Activated CD8-positive, alpha-beta memory T cell treated with anti-CD3 and anti-CD28 coated beads, Interleukin-2, amount 50 U/mL, for 1 hour (primary cell): ENCODE data around the gene CD200R1L.

Source experiments
- DNase-seq: peaks from one replicate; pipeline ENCODE4 v3.0.0-alpha.2; 2020; ENCODE audit errors: extremely low read depth

The CD200R1L gene

DNA sequence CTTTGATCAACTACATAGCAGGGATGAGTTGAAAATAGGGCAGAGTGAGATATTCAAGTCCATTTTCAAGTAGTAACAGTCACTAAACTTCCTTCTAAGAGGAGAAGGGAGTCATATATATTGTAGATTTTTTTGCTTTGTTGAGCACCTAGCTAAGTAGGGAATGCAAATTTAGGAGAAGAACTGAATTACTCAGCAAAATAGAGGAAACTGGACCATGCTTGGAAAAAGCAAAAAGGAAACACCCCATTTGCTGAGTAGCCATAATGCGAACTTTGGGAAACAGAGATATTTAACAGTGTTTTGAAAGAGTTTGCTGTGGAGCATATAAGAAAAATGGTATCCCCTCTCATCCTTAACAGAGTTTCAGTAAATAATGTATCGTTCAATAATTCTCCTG, 54.9 kb downstream of the CD200R1L start:
- no peak for DNase-seq

DNA sequence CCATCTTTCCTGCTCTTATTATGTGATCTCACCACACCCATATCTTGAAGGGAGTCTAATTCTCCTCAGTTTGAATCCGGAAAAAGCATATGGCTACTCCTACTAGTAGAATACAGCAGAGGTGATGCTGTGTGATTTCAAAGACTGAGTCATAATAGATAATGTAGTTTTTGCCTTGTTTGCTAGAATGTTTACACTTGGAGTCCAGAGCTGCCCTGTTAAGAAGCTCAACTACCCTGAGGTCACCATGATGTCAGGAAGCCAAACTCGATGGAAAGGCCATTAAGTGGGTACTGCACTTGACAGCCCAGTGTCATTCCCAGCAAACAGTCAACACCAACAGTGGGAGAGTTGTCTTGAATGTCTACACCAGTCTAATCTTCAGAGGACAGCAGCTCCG, 56.9 kb downstream of the CD200R1L start:
- DNase-seq = no peak

DNA sequence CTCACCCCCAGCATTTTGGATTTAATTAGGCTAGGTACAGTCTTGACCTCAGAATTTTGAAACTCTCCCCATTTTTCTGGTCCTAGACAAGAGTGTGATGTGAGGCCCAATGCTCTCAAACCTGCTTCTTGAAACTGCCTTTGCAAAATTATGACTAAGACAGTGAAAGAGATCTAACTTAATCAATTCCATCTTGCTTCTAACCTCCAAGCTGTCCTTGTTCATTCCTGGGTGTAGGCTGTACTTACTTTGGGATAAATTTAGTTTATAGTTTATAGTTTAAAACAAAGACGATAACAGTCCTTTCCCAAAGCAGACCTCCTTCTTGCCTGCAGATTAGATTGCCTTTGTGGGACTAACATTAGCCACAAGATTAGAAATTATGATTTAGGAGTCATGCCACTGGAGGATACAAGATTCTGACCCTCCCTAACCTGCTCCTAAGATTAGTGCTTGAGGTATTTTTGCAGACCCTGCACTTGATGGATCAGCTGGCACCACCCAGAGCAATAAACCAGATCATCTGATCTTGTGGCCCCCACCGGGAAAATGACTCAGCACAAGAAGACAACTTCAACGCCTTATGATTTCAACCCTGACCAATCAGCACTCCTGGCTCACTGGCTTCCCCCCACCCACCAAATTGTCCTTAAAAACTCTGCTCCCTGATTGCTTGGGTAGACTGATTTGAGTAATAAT, 59.6 kb downstream of the CD200R1L start:
- no peak for DNase-seq

DNA sequence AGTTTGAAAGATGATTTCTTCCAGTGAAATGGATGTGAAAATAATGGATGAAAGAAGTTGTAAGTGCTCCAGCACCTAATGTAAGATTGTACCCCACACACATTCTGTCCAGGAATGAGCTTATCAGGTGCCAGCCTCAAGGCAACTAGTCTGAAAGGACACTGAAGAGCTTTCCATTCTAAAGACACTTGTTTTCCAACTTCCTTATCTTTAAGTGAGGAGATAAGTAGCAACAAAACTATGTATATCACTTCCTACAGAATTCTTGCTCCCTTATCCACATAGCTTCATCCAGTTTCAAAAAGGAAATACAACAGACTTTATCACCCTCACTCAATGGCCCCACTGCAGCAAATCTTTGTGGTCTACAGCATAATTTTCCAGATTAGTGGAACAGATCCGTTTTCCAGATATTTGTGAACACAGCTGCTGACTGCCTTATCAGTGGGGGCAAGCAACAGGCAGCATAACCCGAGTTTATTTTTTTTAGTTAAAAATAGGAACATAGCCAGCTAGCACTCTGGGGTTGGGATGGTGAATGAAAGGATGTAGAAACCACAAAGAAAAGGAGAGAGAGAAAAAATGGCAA, 60.6 kb downstream of the CD200R1L start:
- DNase-seq = no peak

DNA sequence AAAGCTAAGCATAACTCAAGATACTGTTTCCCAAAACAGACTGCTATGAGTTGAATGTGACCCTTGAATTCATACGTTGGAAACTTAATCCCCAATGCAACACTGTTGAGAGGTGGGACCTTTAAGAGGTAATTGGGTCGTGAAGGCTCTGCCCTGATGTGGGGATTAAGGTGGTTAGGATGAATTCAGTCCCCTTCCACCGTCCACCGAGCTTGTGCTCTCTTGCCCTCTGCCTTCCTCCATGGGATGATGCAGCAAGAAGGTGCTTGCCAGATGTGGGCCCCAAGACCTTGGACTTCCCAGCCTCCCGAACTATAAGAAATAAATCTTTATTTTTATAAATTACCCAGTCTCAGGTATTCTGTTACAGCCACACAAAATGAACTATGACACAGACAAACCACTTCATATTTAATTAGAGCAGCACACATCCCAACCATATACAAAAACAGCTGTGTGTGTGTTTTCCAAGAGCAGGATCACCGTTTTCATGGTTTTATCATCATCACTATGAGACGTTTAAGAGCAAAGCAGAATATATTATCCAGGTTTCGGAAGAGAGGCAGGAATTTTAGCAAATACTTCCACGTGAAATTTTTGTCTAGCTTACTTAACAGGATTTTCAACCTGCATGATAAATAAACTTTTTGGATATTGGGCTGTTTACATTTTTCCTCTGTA, 61.2 kb downstream of the CD200R1L start:
- DNase-seq = no peak

DNA sequence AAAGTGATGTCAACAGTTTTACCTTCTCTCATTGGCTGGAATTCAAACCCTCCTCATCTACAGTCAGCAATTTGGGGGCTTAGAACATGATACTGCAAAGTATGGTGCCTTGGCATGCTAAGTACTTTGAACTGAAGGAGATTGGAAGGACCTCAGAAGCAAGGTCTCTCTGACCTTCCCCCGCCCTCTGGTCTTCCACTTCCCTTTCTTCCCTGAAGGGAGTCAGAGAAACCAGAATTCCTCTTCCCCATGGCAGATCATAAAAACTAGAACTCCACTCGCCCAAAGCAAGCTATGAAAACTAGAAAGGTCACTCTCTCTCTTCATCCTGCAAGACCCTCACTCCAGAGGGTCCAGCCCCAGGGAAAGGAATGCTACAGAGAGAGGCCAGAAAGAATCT, 64.2 kb downstream of the CD200R1L start:
- no peak for DNase-seq

DNA sequence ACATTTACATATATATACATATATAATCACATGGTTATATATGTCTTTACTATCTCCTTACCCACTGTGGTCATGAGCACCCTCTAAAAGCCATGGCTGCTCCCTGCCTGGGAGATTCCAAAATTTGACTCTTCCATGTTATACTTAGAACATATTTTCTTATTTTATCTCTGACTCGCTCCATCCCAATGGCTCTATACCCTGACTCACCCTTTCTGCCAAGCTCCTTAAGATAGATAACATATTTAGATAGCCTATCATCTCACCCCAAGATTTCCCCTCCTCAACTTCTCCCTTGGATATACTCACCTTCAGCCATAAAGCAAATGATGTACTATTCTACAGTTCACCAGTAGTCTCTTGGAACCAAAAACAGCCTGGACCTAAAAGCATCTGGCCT, 65.1 kb downstream of the CD200R1L start:
- DNase-seq = no peak

DNA sequence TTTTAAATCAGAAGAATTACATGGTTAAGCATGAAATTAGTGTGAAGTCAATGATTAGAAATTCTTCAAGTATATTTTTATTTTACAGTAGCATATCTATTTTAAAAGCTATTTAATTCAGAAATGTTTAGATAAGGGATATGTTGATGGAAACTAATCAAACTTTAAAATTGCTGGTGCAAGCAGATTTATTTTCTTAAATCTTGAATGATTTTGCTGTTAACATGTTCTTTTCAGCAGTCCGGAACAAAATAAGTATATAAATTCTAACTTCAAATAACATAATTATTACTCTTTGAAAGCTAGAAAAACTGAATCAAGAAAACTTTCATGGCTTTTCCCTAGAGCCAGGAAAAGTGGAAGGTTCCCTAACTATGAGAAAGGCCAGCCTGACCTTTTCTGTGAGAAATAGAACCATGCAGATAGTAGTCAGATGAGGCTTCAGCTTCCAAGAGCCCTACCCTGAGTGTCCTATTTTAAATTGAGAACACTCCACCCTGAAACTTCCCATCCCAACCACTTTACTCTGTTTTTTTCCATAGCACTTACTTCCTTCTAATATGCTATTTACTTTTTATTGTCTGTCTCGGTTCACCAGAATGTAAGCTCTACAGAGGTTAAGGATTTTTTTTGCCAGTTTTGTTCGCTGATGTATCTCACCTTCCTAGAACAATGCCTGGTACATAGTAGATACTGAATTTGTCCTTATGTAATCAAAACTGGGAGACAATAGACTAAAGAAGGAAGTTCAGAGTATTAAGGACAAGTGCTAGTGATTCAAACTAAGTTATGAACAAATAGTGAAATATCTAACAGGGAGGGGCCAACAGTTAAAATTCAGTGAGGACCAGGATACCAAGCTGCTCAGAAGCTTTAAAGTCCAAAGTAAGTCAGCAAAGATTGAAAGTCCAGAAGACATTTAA, 66.8 kb downstream of the CD200R1L start:
- DNase-seq = no peak

DNA sequence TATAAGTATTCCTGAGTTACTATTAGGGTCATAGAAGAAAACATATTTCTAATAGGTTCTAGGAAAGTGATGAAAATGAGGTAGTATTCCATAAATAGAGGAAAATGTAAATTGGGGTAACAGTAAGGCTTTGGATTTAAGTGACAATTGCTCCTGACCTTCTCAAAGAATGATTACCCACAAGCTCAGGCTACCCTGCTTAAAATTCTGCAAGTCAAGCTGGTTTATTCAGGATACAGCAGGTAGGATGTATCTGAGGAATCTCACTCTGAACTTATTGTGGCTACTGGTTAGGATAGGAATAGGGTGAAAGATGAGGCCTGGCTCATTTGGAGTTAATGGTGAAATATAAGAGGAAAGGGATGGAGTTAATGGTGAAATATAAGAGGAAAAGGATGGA, 67.7 kb downstream of the CD200R1L start:
- no peak for DNase-seq

DNA sequence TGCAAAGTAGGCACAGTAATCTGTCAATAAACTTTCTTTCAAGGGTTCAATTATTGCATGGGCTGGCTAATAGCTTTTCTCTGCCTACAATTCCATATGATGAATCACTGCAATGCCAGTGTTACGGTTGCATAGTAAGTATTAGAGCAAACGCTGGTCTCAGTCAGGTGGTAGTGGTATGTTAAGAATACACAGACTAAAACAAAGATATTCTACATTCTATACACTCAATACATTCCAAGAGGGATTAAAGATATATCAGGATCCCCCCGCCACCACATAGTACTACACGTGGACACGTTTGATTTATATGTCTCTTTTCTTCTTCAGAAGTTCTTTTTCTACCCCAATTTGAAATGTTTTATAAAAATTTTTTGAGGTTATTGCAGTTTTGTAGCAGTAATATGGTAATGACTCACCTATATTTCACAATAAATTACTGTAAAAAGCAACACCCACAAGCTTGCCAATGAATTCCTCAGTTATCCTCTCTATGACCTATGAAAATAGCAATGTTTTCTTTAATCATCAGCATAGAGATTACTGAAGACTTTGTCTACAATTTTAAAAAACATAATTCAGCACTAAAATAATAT, 68.2 kb downstream of the CD200R1L start:
- DNase-seq = no peak

DNA sequence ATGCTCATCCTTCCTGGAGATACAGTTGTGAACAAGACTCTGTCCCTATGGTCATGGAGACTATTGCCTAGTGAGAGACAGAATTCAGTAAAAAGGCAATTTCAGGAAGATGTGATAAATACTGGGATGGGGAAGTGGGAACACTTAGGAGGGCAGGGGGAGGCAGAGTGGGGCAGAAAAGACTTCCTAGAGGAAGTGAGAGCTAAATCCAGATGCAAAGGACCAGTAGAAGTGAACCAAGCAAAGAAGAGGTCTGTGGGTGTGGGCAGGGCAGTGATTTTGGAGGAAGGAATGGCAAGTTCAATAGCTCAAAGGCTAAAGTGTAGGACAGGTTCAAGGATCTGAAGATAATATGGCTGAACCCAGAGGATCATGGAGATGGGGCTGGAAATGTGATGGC, 68.9 kb downstream of the CD200R1L start:
- DNase-seq = no peak

DNA sequence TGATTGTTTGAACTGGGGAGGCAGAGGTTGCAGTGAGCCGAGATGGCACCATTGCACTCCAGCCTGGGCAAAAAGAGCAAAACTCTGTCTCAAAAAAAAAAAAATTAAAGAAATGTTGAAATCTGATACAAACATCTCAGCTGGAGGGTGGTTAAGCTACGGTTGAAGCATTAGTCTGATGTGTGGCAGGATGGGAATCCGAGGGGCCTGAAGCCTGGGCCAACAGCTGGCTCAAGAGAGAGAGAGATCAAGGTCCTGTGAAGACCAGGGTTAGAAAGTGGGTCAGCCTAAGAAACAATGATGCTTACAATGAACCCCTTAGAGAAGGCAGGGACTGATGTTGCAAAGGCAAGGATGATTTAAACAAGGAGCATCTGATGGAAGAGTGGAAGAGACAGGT, 69.8 kb downstream of the CD200R1L start:
- DNase-seq = no peak

DNA sequence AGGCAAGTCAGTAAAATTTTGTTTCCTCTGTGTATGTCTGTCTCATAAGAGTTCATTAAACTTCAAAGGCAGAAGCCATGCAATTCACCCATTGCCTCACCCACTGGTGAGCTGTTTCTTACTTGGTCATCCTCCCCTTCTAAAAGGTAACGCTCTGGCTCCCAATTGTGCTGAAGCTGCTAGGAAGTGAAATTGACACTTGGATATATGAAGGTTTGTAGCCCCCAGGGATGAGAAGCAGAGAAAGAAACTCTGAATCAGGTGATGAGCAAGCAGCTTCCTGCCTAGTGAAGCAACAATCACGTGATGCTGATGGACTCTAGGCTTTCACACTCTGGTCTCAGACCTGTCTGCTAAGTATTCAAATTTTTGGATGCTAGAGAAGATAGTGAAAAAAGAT, 70.7 kb downstream of the CD200R1L start:
- no peak for DNase-seq

DNA sequence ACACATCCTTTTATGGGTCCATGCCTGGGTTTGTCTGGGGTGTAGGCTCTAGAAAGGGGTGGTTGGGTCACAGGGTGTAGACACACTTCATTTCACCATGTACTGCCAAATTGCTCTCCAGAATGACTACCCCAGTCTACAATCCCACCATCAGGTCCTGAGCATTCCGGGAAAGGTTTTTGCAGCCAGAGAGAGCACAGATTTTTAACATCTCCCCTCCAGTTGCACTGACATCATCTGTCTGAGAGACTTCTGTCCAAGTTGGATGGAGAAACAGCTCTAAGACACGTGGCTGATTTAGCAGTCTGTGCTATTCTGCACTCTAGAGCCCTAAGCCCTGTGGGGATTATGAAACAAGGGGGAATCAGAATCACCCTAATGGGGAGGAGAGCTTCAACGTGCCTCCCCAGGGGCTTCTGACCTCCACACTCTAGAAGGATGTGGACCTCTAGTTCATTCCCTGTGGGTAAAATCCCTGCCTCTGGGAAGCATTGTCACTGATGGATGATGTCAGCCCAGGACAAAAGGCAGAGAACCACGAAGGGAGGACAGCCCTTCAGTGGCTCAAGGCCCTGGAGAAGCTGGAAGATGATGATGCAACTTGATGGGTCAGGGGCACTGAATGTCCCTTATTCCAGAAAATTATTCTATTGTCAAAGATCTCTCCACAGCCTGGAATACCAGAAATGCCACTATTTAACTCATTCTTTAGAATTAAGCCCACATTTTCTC, 71.5 kb downstream of the CD200R1L start:
- DNase-seq = no peak

DNA sequence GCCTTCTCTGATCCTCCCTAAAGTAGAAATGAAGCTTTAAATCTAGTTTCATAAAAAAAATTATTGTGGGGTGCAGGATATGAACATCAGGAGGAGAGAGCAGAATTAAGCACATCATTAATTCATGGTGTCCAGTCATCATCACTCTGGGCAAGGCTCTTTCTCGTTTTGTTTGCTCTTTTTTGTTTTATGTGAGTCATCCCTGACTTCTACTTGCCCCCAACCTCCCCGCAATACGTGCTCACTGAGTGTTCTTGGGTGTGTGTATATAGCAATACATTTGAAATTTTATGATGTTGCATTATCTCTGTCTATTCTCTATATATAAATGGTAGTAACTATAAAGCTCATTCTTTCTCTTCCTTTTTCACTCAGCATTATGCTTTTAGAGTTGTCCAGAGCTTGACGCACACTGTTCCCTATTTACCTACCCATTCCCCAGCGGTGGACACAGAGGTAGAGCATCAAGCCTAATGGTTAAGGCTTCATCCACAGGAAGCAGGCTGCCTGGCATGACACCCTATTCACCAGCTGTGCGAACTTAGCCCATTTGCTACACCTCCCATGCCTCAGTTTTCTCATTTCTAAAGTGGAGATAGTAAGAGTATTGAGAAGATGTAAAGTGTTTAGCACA, 72.3 kb downstream of the CD200R1L start:
- no peak for DNase-seq

DNA sequence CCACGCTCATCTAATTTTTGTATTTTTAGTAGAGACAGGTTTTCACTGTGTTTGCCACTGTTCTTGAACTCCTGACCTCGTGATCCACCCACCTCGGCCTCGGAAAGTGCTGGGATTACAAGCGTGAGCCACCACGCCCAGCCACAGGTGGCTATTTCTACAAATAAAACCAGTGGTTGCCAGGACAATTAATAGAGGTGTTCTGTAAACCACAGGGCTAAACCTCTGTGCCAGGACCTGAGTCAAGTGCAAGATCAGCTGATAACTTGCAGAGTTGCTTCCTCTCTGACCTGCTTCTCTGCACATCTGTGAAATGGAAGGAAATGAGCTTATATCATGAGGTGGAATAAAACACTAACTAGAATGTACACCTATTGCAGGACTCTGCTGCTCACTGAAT, 72.8 kb downstream of the CD200R1L start:
- no peak for DNase-seq

DNA sequence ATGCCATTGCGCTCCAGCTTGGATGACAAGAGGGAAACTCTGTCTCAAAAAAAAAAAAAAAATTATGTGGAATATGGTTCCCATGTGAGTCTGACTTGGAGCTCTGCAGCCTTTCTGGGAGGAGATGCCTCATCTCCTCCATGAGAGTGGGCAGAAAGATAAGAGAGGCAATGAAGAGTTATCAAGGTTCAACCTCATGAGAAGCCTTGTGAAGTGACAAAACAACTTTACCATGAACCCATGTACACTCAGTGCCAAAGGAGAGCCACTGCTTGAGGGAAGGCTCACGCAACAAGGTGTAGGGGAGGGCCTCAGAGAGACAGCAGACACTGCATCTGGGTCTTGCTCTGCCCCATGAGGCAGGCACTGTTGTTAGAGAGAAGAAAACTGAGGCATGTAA, 75.7 kb downstream of the CD200R1L start:
- DNase-seq = no peak

DNA sequence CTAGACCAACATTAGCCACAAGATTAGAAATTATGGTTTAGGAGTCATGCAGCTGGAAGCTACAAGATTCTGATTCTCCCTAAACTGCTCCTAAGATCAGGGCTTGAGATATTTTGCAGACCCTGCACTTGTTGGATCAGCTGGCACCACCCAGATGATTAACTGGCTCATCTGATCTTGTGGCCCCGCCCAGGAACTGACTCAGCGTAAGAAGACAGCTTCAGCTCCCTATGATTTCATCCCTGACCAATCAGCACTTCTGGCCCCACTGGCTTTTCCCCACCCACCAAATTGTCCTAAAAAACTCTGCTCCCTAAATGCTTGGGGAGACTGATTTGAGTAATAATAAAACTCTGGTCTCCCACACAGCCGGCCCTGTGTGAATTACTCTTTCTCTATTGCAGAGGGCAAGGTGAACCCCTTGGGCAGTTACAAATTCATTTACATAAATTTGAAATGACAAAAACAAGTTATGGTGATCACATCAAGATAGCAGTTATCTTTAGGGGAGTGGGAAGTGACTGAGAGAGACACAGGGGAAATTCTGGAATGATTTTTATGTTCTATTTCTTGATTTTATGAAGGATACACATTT, 76.5 kb downstream of the CD200R1L start:
- no peak for DNase-seq

DNA sequence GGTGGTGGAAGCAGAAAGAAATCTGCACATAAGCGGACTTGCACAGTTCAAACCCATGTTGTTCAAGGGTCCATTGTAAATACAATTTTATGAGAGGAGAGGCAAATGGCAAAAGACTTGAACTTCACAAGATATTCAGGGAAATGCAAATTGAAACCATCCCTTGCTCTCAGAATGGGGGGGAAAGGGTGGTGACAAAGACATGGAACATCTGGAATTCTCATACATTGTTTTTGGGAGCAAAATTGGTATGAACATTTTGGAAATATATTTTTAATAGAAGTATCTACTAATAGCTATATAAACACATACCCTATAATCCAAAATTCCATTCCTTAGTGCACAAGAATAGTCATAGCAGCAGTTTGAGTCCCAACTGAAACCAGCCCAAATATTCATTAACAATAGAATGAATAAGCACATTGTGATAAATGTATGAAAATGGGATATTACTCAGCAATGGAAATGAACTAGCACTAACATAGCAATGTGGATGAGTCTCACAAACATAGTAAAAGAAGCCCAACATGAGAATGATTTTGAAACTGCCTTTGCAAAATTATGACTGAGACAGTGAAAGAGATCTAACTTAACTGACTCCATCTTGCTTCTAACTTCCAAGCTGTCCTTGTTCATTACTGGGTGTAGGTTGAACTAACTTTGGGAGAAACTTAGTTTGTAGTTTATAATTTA, 77.2 kb downstream of the CD200R1L start:
- DNase-seq = no peak

DNA sequence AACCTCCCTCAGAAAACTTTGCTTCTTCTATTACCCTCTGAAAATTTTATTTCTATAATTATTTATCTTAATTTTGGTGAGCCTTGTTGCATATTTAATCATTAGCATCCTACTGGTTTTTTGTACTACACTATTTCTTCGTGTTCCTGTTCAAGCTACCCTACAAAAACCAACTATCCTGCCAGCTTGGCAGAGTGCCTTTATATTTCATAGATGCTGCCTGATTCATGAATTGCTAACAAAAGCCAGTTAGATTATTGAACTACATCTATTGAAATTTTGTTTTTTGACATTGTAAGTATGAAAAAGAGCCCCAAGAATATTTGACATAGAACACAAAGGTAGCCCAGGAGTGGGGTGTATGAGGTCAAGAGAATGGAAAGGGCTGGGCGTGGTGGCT, 78.9 kb downstream of the CD200R1L start:
- DNase-seq = no peak
